ENCODE measurements around the gene PPP1R1B.

Gene PPP1R1B

GRCh38 chr17:39622380-39623006 is 4.3 kb upstream of the PPP1R1B start:
- H3K4me3 ChIP-seq (ENCODE audit: low read depth, low read length): peak overlapping the region; percentile 8; the same call in 1 of the 2 replicates
- CTCF ChIA-PET: interaction anchor here (0.9 to 23.4 kb wide), 48 partner anchors 10 to 416 kb away, joined by 3 to 822 read pairs (median 9); partner anchors contain the start of genes ERBB2, MIEN1, NEUROD2 and PGAP3
- TF ChIP-seq, protein P1, sequence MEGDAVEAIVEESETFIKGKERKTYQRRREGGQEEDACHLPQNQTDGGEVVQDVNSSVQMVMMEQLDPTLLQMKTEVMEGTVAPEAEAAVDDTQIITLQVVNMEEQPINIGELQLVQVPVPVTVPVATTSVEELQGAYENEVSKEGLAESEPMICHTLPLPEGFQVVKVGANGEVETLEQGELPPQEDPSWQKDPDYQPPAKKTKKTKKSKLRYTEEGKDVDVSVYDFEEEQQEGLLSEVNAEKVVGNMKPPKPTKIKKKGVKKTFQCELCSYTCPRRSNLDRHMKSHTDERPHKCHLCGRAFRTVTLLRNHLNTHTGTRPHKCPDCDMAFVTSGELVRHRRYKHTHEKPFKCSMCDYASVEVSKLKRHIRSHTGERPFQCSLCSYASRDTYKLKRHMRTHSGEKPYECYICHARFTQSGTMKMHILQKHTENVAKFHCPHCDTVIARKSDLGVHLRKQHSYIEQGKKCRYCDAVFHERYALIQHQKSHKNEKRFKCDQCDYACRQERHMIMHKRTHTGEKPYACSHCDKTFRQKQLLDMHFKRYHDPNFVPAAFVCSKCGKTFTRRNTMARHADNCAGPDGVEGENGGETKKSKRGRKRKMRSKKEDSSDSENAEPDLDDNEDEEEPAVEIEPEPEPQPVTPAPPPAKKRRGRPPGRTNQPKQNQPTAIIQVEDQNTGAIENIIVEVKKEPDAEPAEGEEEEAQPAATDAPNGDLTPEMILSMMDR (IDR thresholded peaks at IDR 0.05; ENCODE audit: insufficient read depth, low read length, missing control alignments): no peak
- no peak for DNase-seq (ENCODE audit: low read depth, low spot score)
- POLR2A ChIA-PET: no interaction called here

DNA sequence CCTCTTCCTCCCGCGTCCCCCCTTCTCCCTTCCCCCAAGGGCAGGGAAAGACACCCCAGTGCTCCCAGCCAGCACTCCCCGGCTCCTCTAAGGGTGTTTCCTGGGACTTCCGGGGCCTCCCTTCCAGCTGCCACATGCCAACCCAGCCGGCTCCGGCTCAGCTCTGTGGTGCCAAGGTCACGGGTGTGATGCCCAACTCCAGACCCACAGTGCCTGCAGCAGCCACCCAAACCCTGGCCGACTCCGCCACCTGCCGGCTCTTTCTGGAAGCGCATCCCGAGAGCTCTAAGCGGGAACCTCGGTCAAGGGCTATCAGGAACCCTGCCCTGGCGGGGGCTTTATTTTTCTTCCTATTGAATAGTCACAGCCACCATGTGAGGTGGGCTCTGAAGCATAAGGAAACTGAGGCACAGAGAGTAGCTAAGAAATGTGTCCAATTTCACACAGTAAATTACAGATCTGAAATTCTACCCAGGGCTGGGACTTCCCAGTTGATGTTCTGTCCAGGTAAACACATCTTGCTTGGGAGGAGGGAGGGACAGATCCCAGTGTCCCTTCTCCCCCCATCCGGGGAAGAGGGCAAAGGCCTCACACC is 3.3 kb upstream of the PPP1R1B start:
- ChIA-PET CTCF (interaction anchor here (0.6 to 23.4 kb wide), 38 partner anchors 11 to 417 kb away, joined by 3 to 822 read pairs (median 10); partner anchors contain the start of genes ERBB2, MIEN1, NEUROD2 and PGAP3), POLR2A (interaction anchor here (1.0 kb wide), 1 partner anchor 9 kb away, joined by 3 read pairs; no protein-coding TSS in a partner anchor)
- no peak overlapping the region for H3K4me3 ChIP-seq (ENCODE audit: low read depth, low read length)
- no peak for DNase-seq (ENCODE audit: low read depth, low spot score)
- TF ChIP-seq, protein P1 (IDR thresholded peaks at IDR 0.05; ENCODE audit: insufficient read depth, low read length, missing control alignments): peak; percentile 90

- ChIA-PET CTCF (interaction anchor here (0.6 to 23.4 kb wide), 15 partner anchors 10 to 354 kb away, joined by 3 to 822 read pairs (median 16); partner anchors contain the start of genes MIEN1, PGAP3, PNMT and PPP1R1B), POLR2A (no interaction called here)
- H3K4me3 ChIP-seq (ENCODE audit: low read depth, low read length): no peak overlapping the region
These were observed 2.4 kb upstream of the PPP1R1B start for GRCh38 chr17:39624313-39624712.

GRCh38 chr17:39625198-39625785 is 1.5 kb upstream of the PPP1R1B start:
- no peak for DNase-seq (ENCODE audit: low read depth, low spot score)
- ChIA-PET POLR2A (no interaction called here), CTCF (interaction anchor here (0.9 to 23.4 kb wide), 12 partner anchors 11 to 355 kb away, joined by 3 to 822 read pairs (median 6); partner anchors contain the start of genes PNMT, PPP1R1B, STARD3 and TCAP)
- H3K4me3 ChIP-seq (ENCODE audit: low read depth, low read length): no peak overlapping the region
- TF ChIP-seq, protein P1 (IDR thresholded peaks at IDR 0.05; ENCODE audit: insufficient read depth, low read length, missing control alignments): no peak

More at GRCh38 chr17:39624313-39624712, 2.4 kb upstream of the PPP1R1B start:
- DNase-seq (ENCODE audit: low read depth, low spot score): no peak
- TF ChIP-seq, protein P1 (IDR thresholded peaks at IDR 0.05; ENCODE audit: insufficient read depth, low read length, missing control alignments): no peak

DNA sequence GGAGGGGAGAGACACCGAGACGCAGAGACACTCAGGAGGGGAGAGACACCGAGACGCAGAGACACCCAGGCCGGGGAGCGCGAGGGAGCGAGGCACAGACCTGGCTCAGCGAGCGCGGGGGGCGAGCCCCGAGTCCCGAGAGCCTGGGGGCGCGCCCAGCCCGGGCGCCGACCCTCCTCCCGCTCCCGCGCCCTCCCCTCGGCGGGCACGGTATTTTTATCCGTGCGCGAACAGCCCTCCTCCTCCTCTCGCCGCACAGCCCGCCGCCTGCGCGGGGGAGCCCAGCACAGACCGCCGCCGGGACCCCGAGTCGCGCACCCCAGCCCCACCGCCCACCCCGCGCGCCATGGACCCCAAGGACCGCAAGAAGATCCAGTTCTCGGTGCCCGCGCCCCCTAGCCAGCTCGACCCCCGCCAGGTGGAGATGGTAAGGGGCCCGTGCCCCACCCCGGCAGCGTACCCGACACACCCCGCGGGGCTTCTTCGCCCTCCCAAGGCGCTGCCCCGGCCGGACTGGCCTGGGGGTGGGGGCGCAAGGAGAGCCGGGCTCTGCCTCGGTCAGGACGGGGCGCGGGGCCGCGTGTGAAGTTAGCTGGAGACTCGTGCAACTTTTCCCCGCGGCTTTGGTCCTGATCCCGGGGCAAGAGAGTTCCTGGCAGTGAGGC is 427 bp downstream of the PPP1R1B start:
- DNase-seq (ENCODE audit: low read depth, low spot score): no peak
- H3K4me3 ChIP-seq (ENCODE audit: low read depth, low read length): peak overlapping the region; percentile 30
- POLR2A ChIA-PET: interaction anchor here (1.6 kb wide), 1 partner anchor 60 kb away, joined by 4 read pairs; the partner anchor contains the start of gene PGAP3
- CTCF ChIA-PET: interaction anchor here (0.8 to 28.8 kb wide), 5 partner anchors 3 to 72 kb away, joined by 3 to 822 read pairs (median 781); partner anchors contain the start of genes PNMT, PPP1R1B, STARD3 and TCAP
- TF ChIP-seq, protein P1 (IDR thresholded peaks at IDR 0.05; ENCODE audit: insufficient read depth, low read length, missing control alignments): no peak

All from AG04449 (cell line).